HG03280 (cell line): ENCODE data around the gene SEC24D.

ENCODE experiments used
- ATAC-seq: cut with Tn5 transposase; IDR thresholded peaks from one replicate; pipeline ENCODE4 v1.9.1; 2021; ENCODE audit warnings: mild to moderate bottlenecking, moderate library complexity; ENCODE audit not compliant: unreplicated experiment

The SEC24D gene

GRCh38 chr4:118729287-118730286, 106.3 kb downstream of the SEC24D start:
- ATAC-seq, result no peak

DNA sequence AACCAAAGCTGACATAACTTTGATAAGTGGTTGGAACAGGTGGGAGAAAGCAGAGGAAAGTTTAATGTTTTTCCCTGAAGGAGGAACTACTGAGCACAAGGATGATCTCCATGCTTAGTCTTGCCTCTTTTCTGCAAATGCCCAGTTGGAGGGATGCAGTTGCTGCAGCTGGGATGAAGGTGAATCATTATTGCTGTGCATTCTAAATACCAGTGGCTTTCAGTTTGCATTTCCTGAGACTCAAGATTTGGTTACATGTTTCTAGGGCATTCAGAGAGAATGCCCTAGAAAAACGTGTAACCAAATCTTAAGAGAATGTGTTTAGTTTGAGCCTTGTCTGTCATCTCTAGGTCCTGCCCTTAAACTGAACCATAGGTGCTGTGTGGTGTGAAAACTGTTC, 108.6 kb downstream of the SEC24D start:
- no peak for ATAC-seq

GRCh38 chr4:118723369-118723768, 112.6 kb downstream of the SEC24D start:
- ATAC-seq, result no peak

DNA sequence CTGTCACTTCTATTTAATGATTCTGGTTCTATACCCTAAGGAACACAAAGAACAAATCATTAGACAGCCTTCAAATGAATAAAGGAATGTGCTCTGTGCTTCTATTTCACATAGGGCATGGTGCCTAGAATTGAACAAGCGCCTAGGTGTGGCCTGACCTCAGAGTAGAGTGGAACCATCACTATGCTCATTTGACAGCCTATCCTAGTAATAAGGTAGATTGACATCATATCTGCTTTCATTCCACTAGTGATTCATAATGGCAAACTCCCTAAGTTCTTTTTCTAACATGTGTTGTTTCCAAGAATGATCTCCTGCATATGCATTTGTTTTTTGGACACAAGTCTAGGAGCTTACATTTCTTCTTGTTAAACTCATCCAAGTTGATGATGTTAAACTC, 114.2 kb downstream of the SEC24D start:
- ATAC-seq, result no peak

GRCh38 chr4:118718511-118719170, 117.3 kb downstream of the SEC24D start:
- no peak for ATAC-seq

GRCh38 chr4:118716304-118716703, 119.6 kb downstream of the SEC24D start:
- no peak for ATAC-seq

DNA sequence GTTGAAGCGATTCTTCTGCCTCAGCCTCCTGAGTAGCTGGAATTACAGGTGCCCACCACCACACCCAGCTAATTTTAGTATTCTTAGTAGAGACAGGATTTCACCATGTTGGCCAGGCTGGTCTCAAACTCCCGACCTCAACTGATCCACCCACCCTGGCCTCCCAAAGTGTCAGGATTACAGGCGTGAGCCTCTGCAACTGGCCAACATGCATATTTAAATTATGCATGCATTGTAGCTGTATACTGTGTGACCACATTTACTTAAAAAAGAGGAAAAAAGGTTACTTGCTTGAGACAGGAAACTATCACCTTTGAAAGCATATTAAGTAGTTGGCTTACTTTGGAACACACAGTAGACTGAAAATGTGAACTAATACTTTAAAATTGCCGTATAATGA, 121.2 kb downstream of the SEC24D start:
- no peak for ATAC-seq

GRCh38 chr4:118712872-118713271, 123.1 kb downstream of the SEC24D start:
- no peak for ATAC-seq

- ATAC-seq, result no peak
These were observed 124.9 kb downstream of the SEC24D start for GRCh38 chr4:118711052-118711451.

DNA sequence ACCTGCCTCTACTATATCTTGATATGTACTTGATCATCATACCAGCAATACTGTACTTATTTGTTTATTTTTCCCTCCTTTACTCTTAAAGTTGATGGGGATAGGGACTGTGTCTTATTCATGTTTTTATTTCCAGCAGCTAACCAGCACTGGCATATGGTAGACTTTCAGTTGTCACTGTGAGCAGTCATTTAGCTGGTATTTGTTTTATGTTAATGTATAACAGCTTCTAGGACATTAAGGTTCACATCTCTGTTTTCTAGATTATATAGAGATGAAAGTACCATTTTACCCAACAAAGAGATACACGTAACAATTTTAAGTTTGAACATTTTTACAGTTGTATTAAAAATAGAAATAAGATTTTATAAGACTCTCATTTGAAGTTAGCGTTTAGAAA, 132.8 kb downstream of the SEC24D start:
- ATAC-seq, result no peak

GRCh38 chr4:118684873-118685811, 150.8 kb downstream of the SEC24D start, which contains the start of gene METTL14:
METTL14 (plus strand) TSS chr4:118685392; CDS start chr4:118685535, 143 bp downstream.
- peak; percentile 99 for ATAC-seq

DNA sequence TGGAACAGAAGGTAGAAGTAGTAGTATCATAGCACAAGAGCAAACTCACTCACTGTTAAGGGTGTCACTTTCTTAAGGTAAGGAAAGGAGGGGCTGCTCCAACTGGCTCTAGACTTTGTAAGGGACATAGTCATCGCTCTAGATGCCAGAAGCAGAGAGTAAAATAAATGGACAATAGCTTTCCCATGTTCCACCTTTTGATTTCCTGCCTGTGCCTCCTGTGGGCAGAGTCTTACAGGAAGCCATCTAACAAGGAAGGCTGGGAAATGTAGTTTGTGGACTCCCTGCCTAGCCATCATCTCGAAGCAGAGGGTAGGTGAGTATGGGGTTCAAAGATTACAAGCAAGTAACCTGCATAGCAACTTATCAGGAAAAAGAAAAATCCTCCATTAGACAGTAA, 152.4 kb downstream of the SEC24D start:
- ATAC-seq, result no peak

DNA sequence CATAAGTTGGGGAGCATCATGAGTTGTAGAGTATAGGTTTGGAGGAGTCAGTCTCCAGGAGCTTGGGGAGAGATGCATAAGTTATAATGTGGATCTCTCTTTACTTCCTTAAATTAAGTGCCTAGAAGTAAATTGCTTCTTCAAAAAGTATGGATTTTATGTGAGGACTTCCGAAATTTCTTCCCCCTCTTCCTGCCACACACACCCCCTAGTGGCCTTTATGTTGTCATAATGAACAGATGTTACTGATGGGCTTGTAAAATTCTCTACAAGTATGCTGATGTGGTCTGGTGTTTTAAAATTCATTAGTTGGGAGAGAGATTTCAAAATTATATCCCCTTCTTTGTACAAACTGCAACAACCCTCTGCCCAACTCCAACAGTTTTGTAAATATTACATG, 153.0 kb downstream of the SEC24D start:
- ATAC-seq, result no peak

DNA sequence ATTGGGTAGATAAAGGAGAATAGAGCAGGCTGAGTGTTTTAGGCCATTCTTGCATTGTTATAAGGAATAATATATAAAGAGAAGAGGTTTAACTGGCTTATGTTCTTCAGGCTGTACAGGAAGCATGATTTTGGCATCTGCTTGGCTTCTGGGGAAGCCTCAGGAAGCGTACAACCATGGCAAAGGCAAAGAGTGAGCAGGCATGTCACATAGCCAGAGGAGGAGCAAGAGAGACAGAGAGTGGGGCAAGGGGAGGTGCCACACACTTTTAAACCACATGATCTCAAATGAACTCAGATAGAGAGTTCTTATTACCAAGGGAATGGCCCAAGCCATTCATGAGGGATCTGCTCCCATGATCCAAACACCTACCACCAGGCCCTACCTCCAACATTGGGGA, 155.1 kb downstream of the SEC24D start:
- no peak for ATAC-seq

GRCh38 chr4:118676128-118676527, 159.8 kb downstream of the SEC24D start:
- ATAC-seq, result no peak
